Upper lobe of left lung (tissue), 4 donors: ENCODE data around the gene FASTK.

Experiments
- POLR2AphosphoS5 ChIP-seq, 2 donors: sonication (generic); formaldehyde crosslinking; IDR thresholded peaks; one replicate each; pipeline ENCODE4 v1.5.1; 2017; ENCODE audit warnings: antibody characterized with exemption in 2 of 2
- TF ChIP-seq, protein P1 (sequence below), 6 experiments: fragments of 450-650 bp in 4 of 6; fragments of 200-600 bp in 2 of 6; sonication (generic) in 2 of 6; IDR thresholded peaks; one replicate each; pipeline ENCODE4 v1.5.1; 2016 to 2019; ENCODE audit warnings: antibody characterized with exemption in 6 of 6

DNA sequence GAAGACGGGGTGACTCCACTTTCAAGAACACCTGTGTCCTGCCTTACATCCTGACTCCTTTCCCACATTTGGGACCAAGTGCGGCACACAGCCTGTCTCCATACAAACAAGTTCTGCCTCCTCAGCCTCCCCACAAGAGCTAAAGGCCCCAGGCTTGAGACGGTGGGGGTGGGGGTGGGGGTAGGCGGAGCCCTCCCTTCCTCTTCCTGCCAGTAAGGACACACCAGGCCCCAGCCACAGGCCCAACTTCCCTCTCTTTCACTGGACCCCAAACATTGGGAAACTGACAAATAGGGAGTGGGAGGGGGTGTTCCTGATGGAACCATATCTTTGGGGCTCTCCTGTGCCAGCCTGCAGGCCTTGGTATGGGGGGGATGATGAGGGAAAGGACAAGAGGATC is 27.5 kb downstream of the FASTK start:
- TF ChIP-seq, protein P1, sequence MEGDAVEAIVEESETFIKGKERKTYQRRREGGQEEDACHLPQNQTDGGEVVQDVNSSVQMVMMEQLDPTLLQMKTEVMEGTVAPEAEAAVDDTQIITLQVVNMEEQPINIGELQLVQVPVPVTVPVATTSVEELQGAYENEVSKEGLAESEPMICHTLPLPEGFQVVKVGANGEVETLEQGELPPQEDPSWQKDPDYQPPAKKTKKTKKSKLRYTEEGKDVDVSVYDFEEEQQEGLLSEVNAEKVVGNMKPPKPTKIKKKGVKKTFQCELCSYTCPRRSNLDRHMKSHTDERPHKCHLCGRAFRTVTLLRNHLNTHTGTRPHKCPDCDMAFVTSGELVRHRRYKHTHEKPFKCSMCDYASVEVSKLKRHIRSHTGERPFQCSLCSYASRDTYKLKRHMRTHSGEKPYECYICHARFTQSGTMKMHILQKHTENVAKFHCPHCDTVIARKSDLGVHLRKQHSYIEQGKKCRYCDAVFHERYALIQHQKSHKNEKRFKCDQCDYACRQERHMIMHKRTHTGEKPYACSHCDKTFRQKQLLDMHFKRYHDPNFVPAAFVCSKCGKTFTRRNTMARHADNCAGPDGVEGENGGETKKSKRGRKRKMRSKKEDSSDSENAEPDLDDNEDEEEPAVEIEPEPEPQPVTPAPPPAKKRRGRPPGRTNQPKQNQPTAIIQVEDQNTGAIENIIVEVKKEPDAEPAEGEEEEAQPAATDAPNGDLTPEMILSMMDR (IDR thresholded peaks at IDR 0.05): no peak
- no peak for TF ChIP-seq POLR2AphosphoS5 (IDR thresholded peaks at IDR 0.05)
